Osteocyte (in vitro differentiated cells): ENCODE data around the gene KLF2. TPM values are rescaled to one million over a fixed set of nuclear protein-coding genes. Genes with fewer than 3 reads are reported as not detected.
"Not testable (repeated sequence)": the region's sequence is repeated elsewhere in the genome, so short reads cannot be mapped to it uniquely, and the experiment has no call there.

Source experiments
- DNase-seq: peaks from one replicate; pipeline ENCODE4 v3.0.0; 2021; ENCODE audit warnings: mixed read lengths; ENCODE audit not compliant: unreplicated experiment; ENCODE audit errors: extremely low spot score
- H3K27ac Mint-ChIP-seq: one replicate; pipeline ENCODE4 v1.8.0; 2021; ENCODE audit warnings: mild to moderate bottlenecking, mixed read lengths; ENCODE audit not compliant: unreplicated experiment
- H3K27me3 Mint-ChIP-seq: one replicate; pipeline ENCODE4 v1.8.0; 2021; ENCODE audit warnings: mixed read lengths; ENCODE audit not compliant: unreplicated experiment
- H3K36me3 Mint-ChIP-seq: one replicate; pipeline ENCODE4 v1.8.0; 2021; ENCODE audit warnings: mixed read lengths; ENCODE audit not compliant: unreplicated experiment
- H3K4me1 Mint-ChIP-seq: one replicate; pipeline ENCODE4 v1.8.0; 2021; ENCODE audit warnings: mixed read lengths; ENCODE audit not compliant: unreplicated experiment
- H3K4me3 Mint-ChIP-seq: one replicate; pipeline ENCODE4 v1.8.0; 2021; ENCODE audit warnings: mild to moderate bottlenecking, moderate library complexity, mixed read lengths; ENCODE audit not compliant: unreplicated experiment
- H3K9me3 Mint-ChIP-seq: one replicate; pipeline ENCODE4 v1.8.0; 2021; ENCODE audit warnings: mixed read lengths; ENCODE audit not compliant: unreplicated experiment
- CTCF ChIP-seq: fragments of 200-600 bp; sonication (generic); IDR thresholded peaks from 2 replicates; pipeline ENCODE4 v1.5.0; 2021; ENCODE audit warnings: antibody characterized with exemption, mild to moderate bottlenecking, moderate library complexity
- total RNA-seq: library from RNA; stranded (reverse); gene quantifications from 2 replicates; pipeline ENCODE4 v1.2.1, GENCODE V29; 2021

The KLF2 gene
- total RNA-seq, 1 donor from 2014 or later: 55.5 TPM

DNA sequence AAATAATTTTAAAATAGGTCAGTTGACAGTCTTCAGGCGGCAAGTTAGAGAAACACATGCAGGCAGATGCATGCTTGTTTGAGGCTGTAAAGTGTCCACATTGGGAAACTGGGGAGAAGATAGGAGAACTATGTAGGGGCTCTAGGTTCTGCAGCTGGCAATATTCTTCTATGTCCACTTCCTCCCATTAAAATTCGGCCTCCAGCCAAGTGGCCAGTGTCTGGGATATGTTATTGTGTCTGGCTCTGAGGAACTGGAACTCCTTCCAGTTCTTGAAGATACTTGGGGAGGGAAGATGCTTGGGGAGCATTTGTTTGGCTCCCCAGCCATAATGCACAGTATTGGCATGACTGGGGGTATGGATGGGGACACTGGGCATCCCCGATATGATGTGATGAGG lies 20.9 kb upstream of the KLF2 start:
- no peaks in the 10 kb centered on the region for H3K27me3 Mint-ChIP-seq
- peaks cover 1% of the 10 kb centered on the region for H3K4me1 Mint-ChIP-seq
- TF ChIP-seq CTCF: no peak
- no peak overlapping the region for H3K4me3 Mint-ChIP-seq
- peaks cover 4% of the 10 kb centered on the region for H3K36me3 Mint-ChIP-seq
- H3K9me3 Mint-ChIP-seq: no peaks in the 10 kb centered on the region
- no peak for DNase-seq
- no peak overlapping the region for H3K27ac Mint-ChIP-seq

DNA sequence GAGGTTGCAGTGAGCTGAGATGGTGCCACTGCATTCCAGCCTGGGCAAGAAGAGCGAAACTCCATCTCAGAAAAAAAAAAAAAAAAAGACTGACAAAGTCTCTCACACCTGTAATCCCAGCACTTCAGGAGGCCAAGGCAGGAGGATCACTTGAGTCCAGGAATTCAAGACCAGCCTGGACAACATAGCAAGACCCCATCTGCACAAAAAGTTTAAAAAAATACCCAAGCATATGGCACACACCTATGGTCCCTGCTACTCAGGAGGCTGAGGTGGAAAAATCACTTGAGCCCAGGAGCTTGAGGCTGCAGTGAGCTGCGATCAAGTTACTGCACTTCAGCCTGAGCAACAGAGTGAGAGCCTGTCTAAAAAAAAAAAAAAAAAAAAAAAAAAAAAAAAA lies 20.1 kb upstream of the KLF2 start:
- H3K27me3 Mint-ChIP-seq, H3K36me3 Mint-ChIP-seq, H3K4me1 Mint-ChIP-seq, H3K4me3 Mint-ChIP-seq, H3K27ac Mint-ChIP-seq, H3K9me3 Mint-ChIP-seq, DNase-seq: not testable (repeated sequence)

- DNase-seq: not testable (repeated sequence)
Observed at GRCh38 chr19:16305060-16305459, 19.6 kb upstream of the KLF2 start.

DNA sequence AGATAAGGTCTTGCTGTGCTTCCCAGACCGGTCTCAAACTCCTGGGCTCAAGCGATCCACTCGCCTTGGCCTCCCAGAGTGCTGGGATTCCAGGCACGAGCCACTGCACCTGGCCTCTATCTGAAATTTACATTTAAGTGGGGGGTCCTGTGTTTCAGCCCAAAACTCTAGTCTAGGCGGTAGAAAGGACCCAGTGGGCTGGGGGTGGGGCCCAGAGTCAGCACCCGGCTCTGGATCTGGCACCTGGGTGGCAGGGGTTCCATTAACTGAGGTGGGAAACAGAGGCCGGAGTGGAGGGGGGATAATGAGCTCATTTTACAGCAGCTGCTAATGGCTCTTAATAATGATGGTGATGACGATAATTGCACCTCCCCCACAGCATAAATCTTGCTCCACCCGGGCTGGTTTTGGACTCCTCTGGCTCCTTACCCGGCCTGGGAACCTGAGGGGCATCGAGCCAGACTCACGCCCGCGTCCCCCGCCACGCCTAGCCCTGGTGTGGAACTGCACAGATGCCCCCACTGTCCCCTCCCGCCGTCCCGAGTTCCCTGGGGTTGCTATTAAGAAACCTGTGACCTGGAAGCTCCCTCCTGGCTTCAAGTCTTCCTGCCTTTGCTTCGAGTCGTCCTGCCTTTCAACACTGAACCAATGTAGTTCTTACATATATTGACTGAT lies 17.8 kb upstream of the KLF2 start:
- Mint-ChIP-seq H3K9me3 (no peaks in the 10 kb centered on the region), H3K27ac (no peak overlapping the region), H3K4me3 (no peak overlapping the region), H3K27me3 (no peaks in the 10 kb centered on the region), H3K4me1 (peaks cover 1% of the 10 kb centered on the region), H3K36me3 (peaks cover 4% of the 10 kb centered on the region)
- DNase-seq: no peak
- TF ChIP-seq CTCF: no peak

More at GRCh38 chr19:16305060-16305459, 19.6 kb upstream of the KLF2 start:
- not testable (repeated sequence) for H3K4me1 Mint-ChIP-seq, H3K27me3 Mint-ChIP-seq, H3K9me3 Mint-ChIP-seq, H3K4me3 Mint-ChIP-seq, H3K36me3 Mint-ChIP-seq, H3K27ac Mint-ChIP-seq

DNA sequence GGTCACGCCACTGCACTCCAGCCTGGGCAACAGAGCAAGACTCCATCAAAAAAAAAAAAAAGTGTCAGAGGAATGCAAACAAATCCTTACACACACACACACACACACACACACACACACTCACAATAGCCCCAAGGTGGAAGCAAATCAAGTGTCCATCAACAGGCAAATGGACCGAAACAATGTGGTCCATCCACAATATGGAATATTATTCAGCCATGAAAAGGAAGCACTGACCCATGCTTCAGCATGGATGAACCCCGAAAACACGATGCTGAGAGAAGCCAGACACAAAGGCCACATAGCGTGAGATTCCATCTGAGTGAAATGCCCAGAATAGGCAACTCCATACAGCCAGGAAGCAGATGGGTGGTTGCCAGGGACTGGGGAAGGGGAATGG lies 16.5 kb upstream of the KLF2 start:
- no peaks in the 10 kb centered on the region for H3K27me3 Mint-ChIP-seq
- DNase-seq: no peak
- no peaks in the 10 kb centered on the region for H3K9me3 Mint-ChIP-seq
- no peak overlapping the region for H3K27ac Mint-ChIP-seq
- peaks cover 4% of the 10 kb centered on the region for H3K36me3 Mint-ChIP-seq
- TF ChIP-seq CTCF: no peak
- peaks cover 1% of the 10 kb centered on the region for H3K4me1 Mint-ChIP-seq
- H3K4me3 Mint-ChIP-seq: no peak overlapping the region

DNA sequence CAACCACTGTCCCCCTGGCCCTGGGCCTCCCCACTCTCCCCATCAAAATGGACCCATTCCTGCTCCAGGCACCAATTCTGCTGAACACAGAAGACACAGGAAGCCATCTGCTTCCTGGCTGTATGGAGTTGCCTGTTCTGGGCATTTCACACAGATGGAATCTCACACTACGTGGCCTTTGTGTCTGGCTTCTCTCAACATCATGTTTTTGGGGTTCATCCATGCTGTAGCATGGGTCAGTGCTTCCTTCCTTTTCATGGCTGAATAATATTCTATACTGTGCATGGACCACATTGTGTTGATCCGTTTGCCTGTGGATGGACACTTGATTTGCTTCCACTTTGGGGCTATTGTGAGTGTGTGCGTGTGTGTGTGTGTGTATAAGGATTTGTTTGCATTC lies 15.0 kb upstream of the KLF2 start:
- H3K36me3 Mint-ChIP-seq: peaks cover 4% of the 10 kb centered on the region
- H3K4me1 Mint-ChIP-seq: peaks cover 1% of the 10 kb centered on the region
- H3K9me3 Mint-ChIP-seq: no peaks in the 10 kb centered on the region
- no peak overlapping the region for H3K27ac Mint-ChIP-seq
- no peaks in the 10 kb centered on the region for H3K27me3 Mint-ChIP-seq
- H3K4me3 Mint-ChIP-seq: no peak overlapping the region
- no peak for TF ChIP-seq CTCF
- DNase-seq: no peak
